GM12878 (cell line): ENCODE results near the gene ZSWIM6. TPM values are rescaled to one million over a fixed set of nuclear protein-coding genes. Genes with fewer than 3 reads are reported as not detected.

Experiments used
- ATAC-seq: fragments of 200-7000 bp; cut with Tn5 transposase; 3 replicates; pipeline ENCODE4 v1.9.1; 2020; ENCODE audit warnings: mild to moderate bottlenecking, moderate library complexity
- BruUV-seq: library from RNA; stranded (reverse); fragments of 400-500 nt; replicated peaks from 2 replicates; lab custom pipeline; 2021; lab: Mats Ljungman, UMichigan
- CTCF ChIA-PET: fragments of 300-600 bp; sonication (Branson Sonifier 250); formaldehyde crosslinking; extraction: SDS; loops from one replicate; lab custom pipeline; 2021; ENCODE audit warnings: inconsistent platforms; lab: Yijun Ruan, JAX
- POLR2A ChIA-PET: fragments of 350-600 bp; formaldehyde crosslinking; extraction: SDS; loops from one replicate; lab custom pipeline; 2021; ENCODE audit warnings: inconsistent platforms; lab: Charles Lee
- RAD21 ChIA-PET: fragments of 300-600 bp; sonication (Branson Sonifier 250); formaldehyde crosslinking; loops from one replicate; lab custom pipeline; 2023; ENCODE audit warnings: antibody characterized with exemption; ENCODE audit not compliant: unreplicated experiment; lab: Charles Lee
- SMC1A ChIA-PET: fragments of 300-600 bp; sonication (Branson Sonifier 250); formaldehyde crosslinking; loops from one replicate; lab custom pipeline; 2023; ENCODE audit not compliant: unreplicated experiment, uncharacterized antibody; lab: Charles Lee
- DNase-seq: peaks from one replicate; pipeline ENCODE4 v3.0.0-alpha.2; 2011; ENCODE audit warnings: low read depth, low spot score
- FAIRE-seq: peaks from 3 replicates; lab custom pipeline; 2011; peaks lifted over from hg19 to GRCh38; lab: Jason Lieb, UNC
- H2AFZ ChIP-seq: 2 replicates; pipeline ENCODE4 v1.6.0; 2011; ENCODE audit warnings: low read depth, low read length, control low read depth; ENCODE audit not compliant: control insufficient read depth
- H3K27ac ChIP-seq: 2 replicates; pipeline ENCODE4 v1.5.1; 2011; ENCODE audit warnings: control low read depth; ENCODE audit not compliant: control insufficient read depth, insufficient read depth
- H3K27me3 ChIP-seq, 2 experiments: replicated peaks in 1 of 2; 2 replicates each; pipeline versions ENCODE4 v1.6.0 to v1.6.1; 2011; ENCODE audit warnings: low read length in 1 of 2; ENCODE audit not compliant: control insufficient read depth in 2 of 2, insufficient read depth in 2 of 2
- H3K36me3 ChIP-seq, 2 experiments: 2 replicates each; pipeline ENCODE4 v1.5.1; 2011; ENCODE audit warnings: low read length in 1 of 2; ENCODE audit not compliant: control insufficient read depth in 2 of 2, insufficient read depth in 2 of 2
- H3K4me1 ChIP-seq: 2 replicates; pipeline ENCODE4 v1.6.1; 2011; ENCODE audit warnings: mild to moderate bottlenecking, low read length, moderate library complexity, mixed read lengths; ENCODE audit not compliant: control insufficient read depth, insufficient read depth
- H3K4me2 ChIP-seq: 2 replicates; pipeline ENCODE4 v1.6.0; 2011; ENCODE audit warnings: control low read depth; ENCODE audit not compliant: control insufficient read depth, insufficient read depth
- H3K4me3 ChIP-seq: fragments of 200-600 bp; sonication (generic); 2 replicates; pipeline ENCODE4 v1.5.1; 2016
- H3K79me2 ChIP-seq: 2 replicates; pipeline ENCODE4 v1.6.0; 2011; ENCODE audit warnings: low read length; ENCODE audit not compliant: control insufficient read depth, insufficient read depth
- H3K9ac ChIP-seq: 2 replicates; pipeline ENCODE4 v1.8.0; 2011; ENCODE audit warnings: low read length, control low read depth, mixed read lengths; ENCODE audit not compliant: control insufficient read depth, insufficient read depth
- H3K9me3 ChIP-seq: replicated peaks from 3 replicates; pipeline ENCODE4 v1.5.1; 2011; ENCODE audit warnings: mild to moderate bottlenecking, low read length; ENCODE audit not compliant: control insufficient read depth, insufficient read depth
- H4K20me1 ChIP-seq: 2 replicates; pipeline ENCODE4 v1.6.0; 2011; ENCODE audit not compliant: control insufficient read depth, insufficient read depth
- MYC ChIP-seq: IDR thresholded peaks from 2 replicates; pipeline ENCODE4 v1.6.1; 2011; ENCODE audit warnings: mild to moderate bottlenecking, low read length, moderate library complexity, inconsistent platforms; ENCODE audit not compliant: insufficient read depth, insufficient replicate concordance, insufficient read length, severe bottlenecking
- NFIC ChIP-seq: IDR thresholded peaks from 2 replicates; pipeline ENCODE4 v1.6.1; 2012; ENCODE audit warnings: low read depth, mild to moderate bottlenecking, inconsistent platforms, low read length, moderate library complexity
- NFYB ChIP-seq: IDR thresholded peaks from 2 replicates; pipeline ENCODE4 v1.6.1; 2011; ENCODE audit warnings: low read depth, mild to moderate bottlenecking, low read length, improper control_type of control experiment, moderate library complexity; ENCODE audit not compliant: insufficient read depth
- PAX8 ChIP-seq: fragments of 450-650 bp; IDR thresholded peaks from 2 replicates; pipeline ENCODE4 v1.6.1; 2017; ENCODE audit warnings: mild to moderate bottlenecking, moderate library complexity
- RBBP5 ChIP-seq: fragments of 200-600 bp; sonication (generic); conservative IDR thresholded peaks from 2 replicates; pipeline ENCODE4 v1.6.1; 2016
- SMAD5 ChIP-seq: IDR thresholded peaks from 2 replicates; pipeline ENCODE4 v1.6.1; 2016; ENCODE audit warnings: antibody characterized with exemption, low read depth
- ZBTB11 ChIP-seq: fragments of 450-650 bp; formaldehyde crosslinking; IDR thresholded peaks from 2 replicates; pipeline ENCODE4 v1.5.0; 2022; ENCODE audit warnings: mild to moderate bottlenecking, missing genetic modification characterization
- ZBTB40 ChIP-seq: fragments of 450-650 bp; IDR thresholded peaks from 2 replicates; pipeline ENCODE4 v1.6.1; 2016; ENCODE audit warnings: mild to moderate bottlenecking, moderate library complexity, borderline replicate concordance
- ZNF24 ChIP-seq: fragments of 450-650 bp; IDR thresholded peaks from 2 replicates; pipeline ENCODE4 v1.6.1; 2017; ENCODE audit warnings: antibody characterized with exemption, mild to moderate bottlenecking
- WGBS: methylation state at CpG from one replicate; pipeline ENCODE4 v1.1.6; 2016; ENCODE audit warnings: low lambda C conversion rate; ENCODE audit not compliant: insufficient replicate concordance, insufficient coverage; ENCODE audit errors: missing lambda C conversion rate; 5-methylcytosine and 5-hydroxymethylcytosine counted together
- in situ Hi-C: fragments of 300-500 bp; cut with MboI; formaldehyde crosslinking; loops from 9 replicates; pipeline ENCODE4 v1.14.3; 2018; ENCODE audit warnings: mixed read lengths
- intact Hi-C: fragments of 100-400 bp; cut with micrococcal nuclease; formaldehyde crosslinking; loops from one replicate; pipeline ENCODE4 v1.14.2; 2022; ENCODE audit not compliant: unreplicated experiment
- polyA plus RNA-seq, 11 experiments: library from polyadenylated mRNA; depleted of rRNA in 4 of 11; unstranded in 6 of 11; stranded (reverse) in 5 of 11; fragments of >200 nt; fragmentation: Nextera tagmentation in 4 of 11; fragmentation: Illumina TruSeq in 1 of 11; extraction: Ambion mirVana in 4 of 11; extraction: Trizol in 1 of 11; gene quantifications; 1 replicate in 1 of 11; 2 replicates in 10 of 11; pipeline versions ENCODE4 v1.2.1 to v1.2.3, GENCODE V29; 2011 to 2016; ENCODE audit warnings: inconsistent platforms in 2 of 11, missing spikeins in 2 of 11, low read depth in 1 of 11
- total RNA-seq, 4 experiments: library from RNA; depleted of rRNA in 3 of 4; stranded (reverse); fragments of >200 nt in 3 of 4; fragmentation: Illumina TruSeq in 1 of 4; extraction: Trizol in 1 of 4; gene quantifications; 2 replicates each; pipeline versions ENCODE4 v1.2.1 to v1.2.3, GENCODE V29; 2013 to 2021
- TF ChIP-seq, protein P1 (sequence below): fragments of 450-650 bp; IDR thresholded peaks from 2 replicates; pipeline ENCODE4 v1.6.1; 2017; ENCODE audit warnings: mild to moderate bottlenecking, moderate library complexity
- TF ChIP-seq, protein P2 (sequence below): IDR thresholded peaks from 2 replicates; pipeline ENCODE4 v1.6.1; 2012; ENCODE audit warnings: low read length, inconsistent platforms

ZSWIM6 gene
- total and polyA plus RNA-seq, 10 of the 15 experiments (the other 5 are each of a cell fraction or from before 2014, with no cell fraction given) = 0.53 to 6.2 (median 3.4) TPM

GRCh38 chr5:61576556-61576955, 244.5 kb downstream of the ZSWIM6 start:
- DNase-seq (no peak), FAIRE-seq (no peak), ATAC-seq (no peak)
- H3K9me3 ChIP-seq = no peaks in the 10 kb centered on the region
- no peaks in the 10 kb centered on the region for H3K79me2 ChIP-seq
- no peaks in the 10 kb centered on the region for H3K4me1 ChIP-seq
- no peak overlapping the region for H3K4me2 ChIP-seq
- CTCF ChIA-PET = no interaction called here
- no peak overlapping the region for H3K4me3 ChIP-seq
- no peak overlapping the region for H2AFZ ChIP-seq
- RAD21 ChIA-PET = no interaction called here
- no peak overlapping the region for H3K27ac ChIP-seq
- BruUV-seq = no TSS peak
- H3K27me3 ChIP-seq = no peaks in the 10 kb centered on the region
- WGBS = 51% methylated on average over 3 of the region's 3 CpGs
- POLR2A ChIA-PET = no interaction called here
- no peak overlapping the region for H3K9ac ChIP-seq
- no peaks in the 10 kb centered on the region for H3K36me3 ChIP-seq
- in situ Hi-C loops = no loop called here
- SMC1A ChIA-PET = no interaction called here
- H4K20me1 ChIP-seq = no peaks in the 10 kb centered on the region
- intact Hi-C loops = no loop called here
- TF ChIP-seq ZBTB11 (CRISPR knock-in tag) = no peak
- no peak for TF ChIP-seq NFIC
- no peak for TF ChIP-seq RBBP5
- TF ChIP-seq, protein P1, sequence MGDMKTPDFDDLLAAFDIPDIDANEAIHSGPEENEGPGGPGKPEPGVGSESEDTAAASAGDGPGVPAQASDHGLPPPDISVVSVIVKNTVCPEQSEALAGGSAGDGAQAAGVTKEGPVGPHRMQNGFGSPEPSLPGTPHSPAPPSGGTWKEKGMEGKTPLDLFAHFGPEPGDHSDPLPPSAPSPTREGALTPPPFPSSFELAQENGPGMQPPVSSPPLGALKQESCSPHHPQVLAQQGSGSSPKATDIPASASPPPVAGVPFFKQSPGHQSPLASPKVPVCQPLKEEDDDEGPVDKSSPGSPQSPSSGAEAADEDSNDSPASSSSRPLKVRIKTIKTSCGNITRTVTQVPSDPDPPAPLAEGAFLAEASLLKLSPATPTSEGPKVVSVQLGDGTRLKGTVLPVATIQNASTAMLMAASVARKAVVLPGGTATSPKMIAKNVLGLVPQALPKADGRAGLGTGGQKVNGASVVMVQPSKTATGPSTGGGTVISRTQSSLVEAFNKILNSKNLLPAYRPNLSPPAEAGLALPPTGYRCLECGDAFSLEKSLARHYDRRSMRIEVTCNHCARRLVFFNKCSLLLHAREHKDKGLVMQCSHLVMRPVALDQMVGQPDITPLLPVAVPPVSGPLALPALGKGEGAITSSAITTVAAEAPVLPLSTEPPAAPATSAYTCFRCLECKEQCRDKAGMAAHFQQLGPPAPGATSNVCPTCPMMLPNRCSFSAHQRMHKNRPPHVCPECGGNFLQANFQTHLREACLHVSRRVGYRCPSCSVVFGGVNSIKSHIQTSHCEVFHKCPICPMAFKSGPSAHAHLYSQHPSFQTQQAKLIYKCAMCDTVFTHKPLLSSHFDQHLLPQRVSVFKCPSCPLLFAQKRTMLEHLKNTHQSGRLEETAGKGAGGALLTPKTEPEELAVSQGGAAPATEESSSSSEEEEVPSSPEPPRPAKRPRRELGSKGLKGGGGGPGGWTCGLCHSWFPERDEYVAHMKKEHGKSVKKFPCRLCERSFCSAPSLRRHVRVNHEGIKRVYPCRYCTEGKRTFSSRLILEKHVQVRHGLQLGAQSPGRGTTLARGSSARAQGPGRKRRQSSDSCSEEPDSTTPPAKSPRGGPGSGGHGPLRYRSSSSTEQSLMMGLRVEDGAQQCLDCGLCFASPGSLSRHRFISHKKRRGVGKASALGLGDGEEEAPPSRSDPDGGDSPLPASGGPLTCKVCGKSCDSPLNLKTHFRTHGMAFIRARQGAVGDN = no peak
- no peak for TF ChIP-seq ZBTB40
- TF ChIP-seq NFYB = no peak
- TF ChIP-seq PAX8 = no peak
- TF ChIP-seq, protein P2, sequence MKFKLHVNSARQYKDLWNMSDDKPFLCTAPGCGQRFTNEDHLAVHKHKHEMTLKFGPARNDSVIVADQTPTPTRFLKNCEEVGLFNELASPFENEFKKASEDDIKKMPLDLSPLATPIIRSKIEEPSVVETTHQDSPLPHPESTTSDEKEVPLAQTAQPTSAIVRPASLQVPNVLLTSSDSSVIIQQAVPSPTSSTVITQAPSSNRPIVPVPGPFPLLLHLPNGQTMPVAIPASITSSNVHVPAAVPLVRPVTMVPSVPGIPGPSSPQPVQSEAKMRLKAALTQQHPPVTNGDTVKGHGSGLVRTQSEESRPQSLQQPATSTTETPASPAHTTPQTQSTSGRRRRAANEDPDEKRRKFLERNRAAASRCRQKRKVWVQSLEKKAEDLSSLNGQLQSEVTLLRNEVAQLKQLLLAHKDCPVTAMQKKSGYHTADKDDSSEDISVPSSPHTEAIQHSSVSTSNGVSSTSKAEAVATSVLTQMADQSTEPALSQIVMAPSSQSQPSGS = no peak
- no peak for TF ChIP-seq MYC
- TF ChIP-seq ZNF24 = no peak
- TF ChIP-seq SMAD5 = no peak
